Myometrial cell (primary cell): ENCODE results near the gene COL6A1. TPM values are rescaled to one million over a fixed set of nuclear protein-coding genes. Genes with fewer than 3 reads are reported as not detected.

ENCODE experiments used
- total RNA-seq: library from RNA; depleted of rRNA; stranded (reverse); fragments of >200 nt; gene quantifications from 2 replicates; pipeline ENCODE4 v1.2.3, GENCODE V29; 2015

COL6A1 gene
- total RNA-seq, result 1,046 and 1,090 TPM in 2 replicates

GRCh38 chr21:45981151-45982091, at the start of gene COL6A1:
COL6A1 (plus strand) TSS chr21:45981770; CDS start chr21:45981851, 81 bp downstream.

Other genes starting within 250 kb of the COL6A1 start
- gene COL6A2, start 116.3 kb downstream of the COL6A1 start, total RNA-seq, result 746 and 794 TPM in 2 replicates
- not detected in 2 replicates for gene FTCD, start 173.8 kb downstream of the COL6A1 start, total RNA-seq
- 44.7 and 47.3 TPM in 2 replicates for gene SPATC1L, start 202.7 kb downstream of the COL6A1 start, total RNA-seq
- gene LSS, start 247.0 kb downstream of the COL6A1 start, total RNA-seq, result 195 and 259 TPM in 2 replicates